HG03175 (cell line): Measurements from ENCODE around the gene MSANTD4.
"Not testable (repeated sequence)": the region's sequence is repeated elsewhere in the genome, so short reads cannot be mapped to it uniquely, and the experiment has no call there.

Source experiments
- ATAC-seq: cut with Tn5 transposase; IDR thresholded peaks from one replicate; pipeline ENCODE4 v1.9.1; 2021; ENCODE audit warnings: mild to moderate bottlenecking, moderate library complexity; ENCODE audit not compliant: unreplicated experiment

The MSANTD4 gene

DNA sequence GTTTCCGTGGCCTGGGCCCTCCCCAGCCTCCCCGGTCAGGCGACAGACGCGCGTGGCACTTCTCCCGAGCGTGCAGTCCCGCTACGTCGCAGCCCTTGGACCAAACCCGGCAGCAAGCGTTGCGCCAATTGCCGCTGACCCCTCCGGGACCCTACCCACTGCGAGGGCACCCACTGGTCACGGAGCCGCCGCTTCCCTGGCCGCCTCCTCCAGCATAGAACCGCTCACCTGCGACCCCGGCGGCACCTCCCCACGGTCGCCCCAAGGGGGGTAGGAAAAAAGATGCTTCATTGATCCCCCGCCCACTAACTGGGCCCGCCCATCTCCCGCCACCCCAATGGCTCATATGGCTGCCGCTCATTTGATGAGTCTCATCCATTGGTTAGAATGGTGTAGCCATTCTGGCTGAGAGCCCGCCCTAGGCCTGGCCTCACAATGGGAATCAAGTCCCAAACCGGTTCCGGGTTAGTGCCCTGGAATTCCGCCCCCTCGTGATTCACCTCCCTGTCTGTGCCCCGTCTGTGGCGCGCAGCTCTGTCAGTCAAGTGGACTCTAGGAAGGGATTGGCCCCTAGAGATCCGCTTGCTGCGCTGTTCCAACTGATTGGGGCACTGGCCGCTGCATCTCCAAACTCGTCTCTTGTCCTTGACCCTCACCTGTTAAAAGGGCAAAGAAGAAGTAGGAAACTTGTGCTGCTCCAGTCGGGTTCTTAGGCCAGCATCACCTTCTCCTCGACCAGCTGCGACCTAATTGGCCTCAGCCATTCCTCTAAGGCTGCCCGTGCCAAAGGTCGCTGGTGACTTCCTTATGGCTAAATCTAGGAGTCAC lies at the start of gene MSANTD4:
MSANTD4 (minus strand) TSS at position 274 of the 828 bp plus-strand sequence. CDS start 11,323 bp downstream, outside the sequence.
- ATAC-seq: peak; percentile 98

DNA sequence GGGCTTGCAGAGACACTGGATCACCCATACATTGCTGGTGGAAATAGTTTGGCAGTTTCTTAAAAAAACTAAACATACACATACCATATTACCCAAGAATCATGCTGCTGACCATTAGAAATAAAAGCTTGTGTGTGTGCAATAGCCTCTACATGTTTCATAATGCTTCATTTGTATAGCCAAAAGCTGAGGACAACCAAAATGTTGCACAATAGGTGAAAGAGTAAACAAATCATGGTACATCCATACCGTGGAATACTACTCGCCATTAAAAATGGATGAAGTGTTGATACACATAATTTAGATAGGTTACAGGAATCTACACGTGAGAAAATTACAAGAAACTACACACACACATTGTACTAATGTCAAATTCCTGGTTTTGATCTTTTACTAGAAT lies 48.6 kb upstream of the MSANTD4 start:
- no peak for ATAC-seq

DNA sequence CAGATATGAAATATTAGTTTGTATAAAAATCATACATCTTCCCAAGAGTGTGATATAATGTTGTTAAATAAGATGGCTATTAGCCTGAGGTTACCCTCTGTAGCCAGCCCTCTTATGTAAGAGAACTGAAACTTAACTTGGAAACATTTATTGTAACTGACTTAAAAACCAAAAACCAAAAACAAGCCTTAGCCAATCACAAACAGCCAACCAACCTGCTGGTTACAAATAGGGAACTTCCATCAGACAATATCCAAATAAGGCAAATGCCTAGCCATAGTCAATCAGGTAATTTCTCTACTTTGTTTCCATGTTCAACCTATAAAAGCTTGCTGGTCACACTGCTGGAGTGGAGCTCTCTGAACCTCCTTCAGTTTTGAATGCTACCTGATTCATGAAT lies 41.0 kb upstream of the MSANTD4 start:
- peak; percentile 63 for ATAC-seq

DNA sequence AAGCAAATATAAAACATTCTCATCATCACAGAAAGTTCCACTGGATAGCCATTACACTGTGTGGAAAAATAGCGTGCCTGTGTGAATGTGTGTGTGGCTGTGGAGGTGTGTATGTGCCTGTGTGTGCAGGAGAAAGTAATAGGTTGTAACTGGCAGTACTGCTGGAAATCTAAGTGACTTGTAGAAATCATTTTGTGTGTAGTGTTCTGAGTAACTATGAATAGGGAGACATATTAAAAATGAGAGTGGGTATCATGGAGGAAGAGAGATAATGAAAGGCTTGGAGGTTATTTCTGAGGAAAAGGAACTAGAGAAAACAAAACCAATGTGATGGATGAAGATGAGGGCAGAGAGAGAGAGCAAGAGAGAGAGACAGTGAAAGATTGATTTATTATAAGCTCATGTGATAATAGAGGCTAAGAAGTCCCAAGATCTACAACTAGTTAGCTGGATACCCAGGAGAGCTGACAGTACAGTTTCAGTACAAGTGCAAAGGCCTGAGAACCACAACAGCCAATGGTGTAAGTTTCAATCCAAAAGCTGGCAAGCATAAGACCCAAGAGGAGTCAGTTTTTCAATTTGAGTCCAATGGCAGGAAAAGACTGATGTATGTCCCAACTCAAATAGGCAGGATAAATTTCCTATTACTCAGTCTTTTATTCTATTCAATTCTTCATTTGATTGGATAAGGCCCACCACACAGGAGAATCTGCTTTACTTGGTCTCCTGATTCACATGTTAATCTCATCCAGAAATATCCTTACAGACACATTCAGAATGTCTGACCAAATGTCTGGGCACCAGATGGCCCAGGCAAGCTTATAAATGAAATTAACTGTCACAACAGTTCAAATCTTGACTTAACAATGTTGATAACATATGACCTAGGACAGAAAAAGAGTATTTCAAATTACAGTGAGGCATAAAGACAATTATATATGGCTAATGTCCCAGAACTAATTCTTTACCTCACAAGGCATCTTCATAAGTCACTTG lies 40.2 kb upstream of the MSANTD4 start:
- ATAC-seq: peak; percentile 54

DNA sequence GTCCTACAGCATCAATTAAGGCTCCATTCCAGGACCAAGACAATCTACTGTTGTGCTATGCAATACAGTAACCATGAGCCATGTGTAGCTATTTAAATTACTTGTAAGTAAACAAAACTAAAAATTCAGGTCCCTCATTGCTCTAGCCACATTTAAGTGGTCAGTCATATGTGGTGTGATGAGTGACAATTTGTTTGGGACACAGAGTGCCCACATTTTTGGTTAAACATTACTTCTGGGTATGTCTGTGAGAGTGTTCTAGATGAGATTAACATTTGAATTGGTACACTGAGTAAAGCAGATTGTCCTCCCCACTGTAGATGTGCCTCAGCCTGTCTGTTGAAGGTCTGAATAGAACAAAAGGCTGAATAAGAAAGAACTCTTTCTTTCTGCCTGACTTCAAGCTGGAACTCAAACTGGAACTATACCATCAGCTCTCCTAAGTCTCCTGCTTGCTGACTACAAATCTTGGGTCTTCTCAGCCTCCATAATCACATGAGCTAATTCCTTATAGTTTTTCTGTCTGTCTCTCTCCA lies 39.3 kb upstream of the MSANTD4 start:
- no peak for ATAC-seq

DNA sequence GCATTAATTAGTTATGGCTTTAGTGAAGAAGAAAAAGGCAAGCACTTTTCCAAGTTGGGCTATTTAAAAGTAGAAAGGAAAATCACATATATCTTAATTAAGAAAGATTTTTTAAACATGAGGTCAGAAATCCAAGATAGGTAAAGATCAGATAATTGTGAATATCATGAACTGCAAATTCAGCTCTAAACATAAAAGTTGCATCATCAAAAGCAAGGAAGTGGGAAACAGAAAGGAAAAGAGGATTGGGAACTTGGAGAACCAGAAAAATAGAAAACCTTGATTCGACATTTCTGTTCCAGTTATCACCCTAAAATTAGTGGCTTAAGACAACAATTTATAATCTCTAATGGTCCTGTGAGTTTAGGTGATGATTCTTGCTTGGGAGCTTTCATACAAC lies 37.6 kb upstream of the MSANTD4 start:
- no peak for ATAC-seq

DNA sequence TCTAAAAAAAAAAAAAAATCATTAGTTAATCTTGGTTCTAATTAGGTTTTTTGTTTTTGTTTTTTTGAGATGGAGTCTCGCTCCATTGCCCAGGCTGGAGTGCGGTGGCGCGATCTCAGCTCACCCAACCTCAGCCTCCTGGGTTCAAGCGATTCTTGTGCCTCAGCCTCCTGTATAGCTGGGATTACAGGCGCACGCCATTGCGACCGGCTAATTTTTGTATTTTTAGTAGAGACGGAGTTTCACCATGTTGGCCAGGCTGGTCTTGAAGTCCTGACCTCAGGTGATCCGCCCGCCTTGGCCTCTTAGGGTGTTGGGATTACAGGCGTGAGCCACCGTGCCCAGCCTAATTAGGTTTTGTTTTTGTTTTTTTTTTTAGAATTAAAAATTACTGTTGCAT lies 36.3 kb upstream of the MSANTD4 start:
- ATAC-seq: not testable (repeated sequence)

DNA sequence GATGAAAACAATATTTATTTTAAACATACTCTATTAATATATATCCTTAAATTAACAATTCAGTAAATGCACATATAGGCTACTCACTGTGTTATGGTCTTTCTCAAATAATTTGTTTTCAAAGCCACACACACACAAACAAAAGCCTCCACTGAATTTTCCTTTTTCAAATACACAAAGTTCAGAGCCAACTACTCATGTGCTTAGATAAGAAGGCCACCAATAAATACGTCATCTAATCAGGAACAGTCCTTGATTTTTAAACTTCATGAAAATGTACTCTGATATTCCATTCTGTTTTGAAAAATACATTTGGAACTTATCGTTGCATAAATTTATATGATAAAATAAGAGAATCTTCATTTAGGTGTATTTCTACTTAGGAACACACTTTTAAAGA lies 29.1 kb upstream of the MSANTD4 start:
- ATAC-seq: no peak

DNA sequence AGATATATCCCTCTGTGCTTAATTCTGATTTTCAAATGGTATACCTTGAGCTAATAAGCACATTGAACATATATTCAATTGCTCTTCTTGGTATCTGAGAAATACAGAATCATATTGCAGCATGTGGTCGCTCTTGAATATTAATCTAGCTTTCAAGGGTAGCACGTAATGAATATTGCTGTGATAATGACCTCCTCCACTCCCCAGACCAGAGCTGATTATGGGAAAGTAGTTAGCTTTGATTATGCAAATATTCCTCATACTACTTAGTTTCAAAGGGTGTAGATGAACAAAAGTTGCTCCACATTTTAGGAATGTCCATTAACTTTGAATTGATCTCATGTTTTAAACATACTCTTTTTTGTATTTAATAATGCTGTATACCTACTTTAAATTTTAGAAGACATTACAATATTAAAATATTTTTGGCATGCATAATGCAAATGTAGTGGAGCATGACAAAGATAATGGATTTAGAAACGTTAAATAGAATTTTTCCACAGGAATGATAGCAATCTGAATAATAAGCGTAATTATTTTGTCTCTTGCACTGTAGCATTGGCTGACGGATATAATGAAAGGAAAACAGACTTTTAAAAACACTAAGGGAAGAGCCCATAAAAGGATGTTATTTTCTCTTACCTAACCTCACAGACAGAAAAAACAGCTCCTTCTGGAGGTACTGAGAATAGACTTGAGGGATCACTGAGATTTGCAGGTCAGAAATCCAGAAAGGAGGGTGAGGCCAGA lies 27.9 kb upstream of the MSANTD4 start:
- ATAC-seq: no peak

DNA sequence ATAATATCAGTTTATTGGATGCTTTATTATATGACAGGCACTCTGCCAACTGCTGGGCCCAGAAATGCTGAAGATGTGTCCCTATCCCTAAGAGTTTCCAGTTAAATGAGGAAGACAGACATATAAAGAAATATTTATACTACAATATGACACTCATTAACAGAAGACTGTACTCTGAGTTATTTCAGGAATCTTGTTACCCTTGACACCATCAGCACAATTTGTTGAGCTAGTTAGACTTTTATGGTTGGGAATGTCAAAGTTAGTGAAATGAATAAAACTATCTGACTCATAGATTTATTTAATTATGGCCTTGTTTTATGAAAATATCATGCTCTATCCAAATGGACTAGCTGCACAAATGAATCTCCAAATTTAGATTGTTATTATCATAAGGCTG lies 25.6 kb upstream of the MSANTD4 start:
- ATAC-seq: no peak

DNA sequence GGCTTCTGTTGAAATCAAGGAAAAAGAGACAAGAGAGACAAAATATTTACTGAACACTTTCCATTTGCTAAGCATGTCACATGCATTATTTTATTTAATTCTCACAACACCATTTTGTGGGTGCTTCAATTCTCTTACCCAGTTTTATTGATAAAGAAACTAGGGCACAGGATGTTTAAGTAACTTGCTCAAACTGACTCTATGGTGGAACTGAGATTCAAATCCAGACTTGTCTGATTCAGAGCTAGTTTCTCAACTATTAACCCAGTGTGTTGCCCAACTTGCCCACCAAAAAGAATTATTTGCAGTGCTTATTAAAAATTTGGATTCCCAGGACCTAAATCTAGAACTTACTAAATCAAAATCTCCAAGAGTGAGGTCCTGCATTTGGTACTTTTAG lies 21.5 kb upstream of the MSANTD4 start:
- ATAC-seq: no peak

DNA sequence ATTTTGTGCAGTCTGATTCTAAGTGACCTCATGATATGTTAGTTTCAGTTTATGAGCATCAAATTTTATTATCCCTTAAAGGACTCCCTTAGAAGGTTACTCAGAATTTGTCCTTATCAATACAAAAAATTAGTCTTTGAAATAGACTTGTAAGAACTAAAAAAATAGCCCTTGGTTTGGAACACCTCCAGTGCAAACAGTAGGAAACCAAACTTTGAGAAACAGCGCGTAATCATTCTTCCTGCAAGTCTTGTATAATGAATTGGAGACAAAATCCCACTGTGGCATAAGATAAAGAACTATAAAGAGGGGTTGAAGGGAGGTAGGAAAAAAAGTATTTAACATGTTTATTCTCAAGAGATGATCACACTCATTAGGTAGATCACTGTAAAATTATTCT lies 10.8 kb upstream of the MSANTD4 start:
- no peak for ATAC-seq

DNA sequence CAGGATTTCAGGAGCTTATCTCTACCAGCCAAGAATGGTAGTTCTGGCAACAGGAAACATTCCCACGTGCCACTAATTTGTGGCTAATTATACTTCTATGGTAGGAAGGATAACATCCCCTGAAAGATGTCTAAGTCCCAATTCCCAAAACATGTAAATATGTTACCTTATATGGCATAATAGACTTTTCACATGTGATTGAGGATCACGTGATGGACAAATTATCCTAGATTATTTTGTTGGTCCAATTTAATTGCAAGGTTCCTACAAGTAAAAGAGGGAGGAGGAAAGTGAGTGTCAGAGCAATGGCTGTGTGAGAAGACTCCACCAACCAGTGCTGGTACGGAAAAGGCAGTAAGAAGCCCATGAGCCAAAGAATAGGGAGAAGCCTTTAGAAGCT lies 9.9 kb upstream of the MSANTD4 start:
- ATAC-seq: no peak

DNA sequence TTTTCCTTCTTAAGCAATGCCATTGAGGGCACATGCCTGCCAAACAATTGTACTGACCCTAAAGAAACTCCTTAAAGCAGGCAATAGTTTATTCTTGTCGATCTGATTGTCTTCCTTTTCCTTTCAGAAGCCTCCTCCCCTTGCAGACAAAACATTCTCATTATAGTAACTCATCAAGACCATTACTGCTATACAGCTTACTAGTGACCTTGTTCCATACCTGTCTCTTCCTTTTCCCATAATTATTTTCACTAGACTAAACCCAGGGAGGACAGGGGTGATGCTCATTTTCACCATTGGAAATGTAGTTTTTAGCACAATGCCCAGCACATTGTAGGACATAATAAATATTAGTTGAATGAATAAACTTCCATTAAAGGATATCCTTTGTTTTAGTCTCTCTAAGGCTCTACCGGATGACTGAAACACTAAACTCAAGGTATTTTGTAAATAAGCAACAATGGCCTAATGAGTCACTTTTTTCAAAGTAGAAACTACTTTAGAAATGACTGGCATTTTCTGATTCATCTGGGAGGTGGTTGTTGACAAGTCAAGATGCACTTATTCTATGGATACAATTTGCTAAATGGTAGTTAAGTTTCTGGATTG lies 9.3 kb upstream of the MSANTD4 start:
- no peak for ATAC-seq

DNA sequence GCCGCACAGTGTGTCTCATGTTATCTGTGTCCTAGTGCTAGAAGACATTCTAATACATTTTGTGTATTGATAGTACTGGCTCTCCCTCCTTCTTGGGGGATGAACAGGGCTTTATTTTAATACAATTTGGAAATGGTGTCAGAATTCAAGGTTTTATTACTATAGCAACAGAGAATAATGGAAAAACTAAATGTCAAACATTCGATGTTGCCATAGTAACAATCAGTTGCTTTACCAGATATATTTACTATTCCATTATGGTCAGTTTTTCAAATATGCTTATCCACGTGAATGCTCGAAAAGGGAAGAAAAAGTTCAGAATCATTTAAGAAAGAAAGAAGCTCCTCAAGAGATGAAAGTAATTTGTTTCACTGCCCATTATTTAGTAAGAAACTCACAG lies 8.6 kb upstream of the MSANTD4 start:
- ATAC-seq: no peak

DNA sequence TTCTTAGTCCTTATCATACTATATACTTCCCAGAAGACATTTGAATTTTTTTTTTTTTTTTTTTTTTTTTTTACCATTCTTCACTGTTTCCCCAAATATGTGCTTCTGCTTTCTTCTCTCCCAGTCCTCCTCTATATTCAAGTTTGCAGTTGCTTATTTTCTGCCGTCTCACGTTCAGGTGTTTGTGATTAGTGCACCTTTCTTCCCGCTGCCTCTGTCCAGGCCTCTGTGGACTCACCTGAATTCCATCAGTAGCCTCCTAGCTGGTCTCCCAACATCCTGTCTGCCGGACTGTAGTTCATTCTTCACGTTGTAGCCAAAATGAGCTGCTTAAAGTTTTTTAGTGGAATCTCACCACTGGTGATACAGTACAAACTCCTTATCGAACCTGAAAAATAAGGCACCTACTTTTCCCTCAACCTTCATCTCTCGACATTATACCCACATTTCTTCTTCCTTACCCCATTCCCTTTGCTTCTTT lies 795 bp upstream of the MSANTD4 start:
- ATAC-seq: no peak

DNA sequence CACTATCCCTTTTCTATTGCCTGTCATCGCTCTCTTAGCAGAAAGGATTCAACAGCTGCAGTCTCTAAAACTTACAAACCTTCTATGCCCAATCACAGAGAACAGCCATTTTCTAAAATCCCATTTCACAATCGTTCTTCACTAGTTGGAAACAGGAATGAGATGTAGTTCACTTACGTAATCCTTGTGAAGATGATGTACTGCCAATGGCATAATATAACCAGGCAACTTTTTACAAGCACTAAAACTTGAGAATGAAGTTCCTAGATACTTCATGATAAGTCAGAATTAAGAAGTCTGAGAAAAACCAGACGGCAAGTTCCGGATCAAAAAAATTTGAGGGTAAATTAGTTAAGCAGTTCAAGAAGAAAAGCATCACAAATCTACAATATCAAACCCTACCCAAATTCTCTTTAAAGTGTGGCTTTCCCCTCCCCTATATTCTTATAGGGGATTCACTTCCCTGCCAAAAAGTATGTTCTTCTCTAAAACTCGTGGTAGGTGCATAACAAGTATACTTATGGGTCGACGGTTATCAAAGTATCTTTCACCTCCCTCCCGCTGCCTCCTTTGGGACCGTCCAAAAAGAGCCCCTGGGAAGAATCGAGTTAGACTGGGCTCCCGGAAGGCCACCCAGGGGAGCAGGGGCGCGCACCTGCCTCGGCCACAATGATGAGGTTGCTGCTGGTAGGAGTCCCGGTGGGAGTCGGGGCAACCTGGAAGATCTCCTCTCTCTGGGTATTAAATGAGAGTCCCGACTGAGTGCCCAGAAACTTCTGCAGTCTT lies 666 bp downstream of the MSANTD4 start:
- ATAC-seq: peak; percentile 7

DNA sequence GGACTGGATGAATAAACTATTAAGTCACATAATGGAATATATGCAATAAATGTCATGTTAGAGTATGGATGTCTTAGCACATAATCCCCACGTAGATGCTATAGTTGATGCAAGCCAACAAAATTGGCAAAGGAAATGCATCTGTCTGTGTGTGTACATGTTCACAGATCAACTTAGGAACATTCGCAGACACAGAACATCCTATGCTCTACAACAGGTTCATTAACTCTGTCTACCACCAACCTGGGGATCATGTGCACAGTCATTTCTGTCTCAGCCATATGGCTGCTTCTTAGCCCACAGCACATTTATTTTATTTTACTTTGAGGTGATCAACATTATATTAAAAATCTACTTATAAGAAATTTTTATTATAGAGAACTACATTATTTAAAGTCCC lies 4.9 kb downstream of the MSANTD4 start:
- no peak for ATAC-seq

DNA sequence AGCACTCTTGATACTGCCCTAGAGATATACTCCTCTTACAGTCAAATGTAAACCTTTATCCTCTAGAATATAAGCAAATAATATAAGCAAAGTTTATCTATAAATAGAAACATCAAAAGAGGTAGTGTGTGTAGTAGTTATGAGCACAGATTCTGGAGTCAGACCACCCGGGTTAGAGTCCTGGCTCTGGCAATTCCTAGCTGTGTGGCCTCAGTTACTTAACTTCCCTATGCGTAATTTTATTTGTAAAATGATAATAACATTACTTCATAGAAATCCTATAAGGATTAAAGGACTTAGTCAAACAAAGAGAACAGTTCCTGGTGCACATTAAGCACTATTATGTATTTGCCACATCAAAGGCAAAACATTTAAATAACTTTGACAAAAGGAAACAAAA lies 7.0 kb downstream of the MSANTD4 start:
- no peak for ATAC-seq
